Panc1 (cell line): ENCODE results near the gene OR8B12.

Experiments used
- POLR2AphosphoS5 ChIP-seq: IDR thresholded peaks from 2 replicates; pipeline ENCODE4 v1.6.1; 2012; ENCODE audit warnings: mild to moderate bottlenecking, low read depth, low read length, moderate library complexity
- SIN3A ChIP-seq: IDR thresholded peaks from 2 replicates; pipeline ENCODE4 v1.6.1; 2012; ENCODE audit warnings: low read depth, mild to moderate bottlenecking, low read length, moderate library complexity, borderline replicate concordance; ENCODE audit not compliant: insufficient read depth
- TCF7L2 ChIP-seq: IDR thresholded peaks from 2 replicates; pipeline ENCODE4 v1.6.1; 2011; ENCODE audit warnings: mild to moderate bottlenecking, low read depth, low read length, inconsistent platforms
- TF ChIP-seq, protein P1 (sequence below), 2 experiments: IDR thresholded peaks; 2 replicates each; pipeline ENCODE4 v1.6.1; 2011 to 2012; ENCODE audit warnings: low read depth in 2 of 2, control low read depth in 1 of 2, low read length in 1 of 2, mild to moderate bottlenecking in 1 of 2, moderate library complexity in 1 of 2; ENCODE audit not compliant: insufficient read depth in 1 of 2
- TF ChIP-seq, protein P2 (sequence below): fragments of 450-650 bp; IDR thresholded peaks from 2 replicates; pipeline ENCODE4 v1.5.1; 2017; ENCODE audit warnings: mild to moderate bottlenecking

DNA sequence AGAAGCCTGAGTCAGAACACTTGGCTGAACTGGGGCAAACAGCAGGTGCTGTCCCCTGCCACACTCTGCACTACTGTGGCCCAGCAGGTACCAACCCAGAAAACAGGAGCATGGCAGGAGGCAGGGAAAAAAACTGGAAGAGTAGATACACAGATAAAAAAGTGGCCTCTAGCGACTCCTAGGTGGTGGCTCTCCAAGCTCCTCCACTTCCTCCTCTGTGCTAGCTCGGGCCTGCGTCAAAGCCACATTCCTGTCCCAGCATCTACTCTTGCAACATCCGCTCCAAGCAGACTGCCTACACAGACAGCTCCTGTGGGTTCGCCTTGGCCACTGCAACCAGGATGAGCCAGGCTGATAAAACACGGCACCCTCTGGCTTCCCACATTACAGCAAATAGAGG, 6.9 kb downstream of the OR8B12 start:
- TF ChIP-seq, protein P1, sequence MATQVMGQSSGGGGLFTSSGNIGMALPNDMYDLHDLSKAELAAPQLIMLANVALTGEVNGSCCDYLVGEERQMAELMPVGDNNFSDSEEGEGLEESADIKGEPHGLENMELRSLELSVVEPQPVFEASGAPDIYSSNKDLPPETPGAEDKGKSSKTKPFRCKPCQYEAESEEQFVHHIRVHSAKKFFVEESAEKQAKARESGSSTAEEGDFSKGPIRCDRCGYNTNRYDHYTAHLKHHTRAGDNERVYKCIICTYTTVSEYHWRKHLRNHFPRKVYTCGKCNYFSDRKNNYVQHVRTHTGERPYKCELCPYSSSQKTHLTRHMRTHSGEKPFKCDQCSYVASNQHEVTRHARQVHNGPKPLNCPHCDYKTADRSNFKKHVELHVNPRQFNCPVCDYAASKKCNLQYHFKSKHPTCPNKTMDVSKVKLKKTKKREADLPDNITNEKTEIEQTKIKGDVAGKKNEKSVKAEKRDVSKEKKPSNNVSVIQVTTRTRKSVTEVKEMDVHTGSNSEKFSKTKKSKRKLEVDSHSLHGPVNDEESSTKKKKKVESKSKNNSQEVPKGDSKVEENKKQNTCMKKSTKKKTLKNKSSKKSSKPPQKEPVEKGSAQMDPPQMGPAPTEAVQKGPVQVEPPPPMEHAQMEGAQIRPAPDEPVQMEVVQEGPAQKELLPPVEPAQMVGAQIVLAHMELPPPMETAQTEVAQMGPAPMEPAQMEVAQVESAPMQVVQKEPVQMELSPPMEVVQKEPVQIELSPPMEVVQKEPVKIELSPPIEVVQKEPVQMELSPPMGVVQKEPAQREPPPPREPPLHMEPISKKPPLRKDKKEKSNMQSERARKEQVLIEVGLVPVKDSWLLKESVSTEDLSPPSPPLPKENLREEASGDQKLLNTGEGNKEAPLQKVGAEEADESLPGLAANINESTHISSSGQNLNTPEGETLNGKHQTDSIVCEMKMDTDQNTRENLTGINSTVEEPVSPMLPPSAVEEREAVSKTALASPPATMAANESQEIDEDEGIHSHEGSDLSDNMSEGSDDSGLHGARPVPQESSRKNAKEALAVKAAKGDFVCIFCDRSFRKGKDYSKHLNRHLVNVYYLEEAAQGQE (IDR thresholded peaks at IDR 0.05; ENCODE audit: insufficient read depth in 1 of 2, low read depth in 2 of 2, low read length in 1 of 2) = no peak
- TF ChIP-seq SIN3A = no peak
- TF ChIP-seq, protein P2, sequence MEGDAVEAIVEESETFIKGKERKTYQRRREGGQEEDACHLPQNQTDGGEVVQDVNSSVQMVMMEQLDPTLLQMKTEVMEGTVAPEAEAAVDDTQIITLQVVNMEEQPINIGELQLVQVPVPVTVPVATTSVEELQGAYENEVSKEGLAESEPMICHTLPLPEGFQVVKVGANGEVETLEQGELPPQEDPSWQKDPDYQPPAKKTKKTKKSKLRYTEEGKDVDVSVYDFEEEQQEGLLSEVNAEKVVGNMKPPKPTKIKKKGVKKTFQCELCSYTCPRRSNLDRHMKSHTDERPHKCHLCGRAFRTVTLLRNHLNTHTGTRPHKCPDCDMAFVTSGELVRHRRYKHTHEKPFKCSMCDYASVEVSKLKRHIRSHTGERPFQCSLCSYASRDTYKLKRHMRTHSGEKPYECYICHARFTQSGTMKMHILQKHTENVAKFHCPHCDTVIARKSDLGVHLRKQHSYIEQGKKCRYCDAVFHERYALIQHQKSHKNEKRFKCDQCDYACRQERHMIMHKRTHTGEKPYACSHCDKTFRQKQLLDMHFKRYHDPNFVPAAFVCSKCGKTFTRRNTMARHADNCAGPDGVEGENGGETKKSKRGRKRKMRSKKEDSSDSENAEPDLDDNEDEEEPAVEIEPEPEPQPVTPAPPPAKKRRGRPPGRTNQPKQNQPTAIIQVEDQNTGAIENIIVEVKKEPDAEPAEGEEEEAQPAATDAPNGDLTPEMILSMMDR = 0 out of 2 replicates have a peak, but pooled peaks have one; percentile 10
- no peak for TF ChIP-seq POLR2AphosphoS5
- TF ChIP-seq TCF7L2 = no peak
